GM03348 (cell line): Measurements from ENCODE around the gene FBN3.
A peak's percentile ranks its signal among the peaks of the same experiment; 100 is the strongest.
"Not testable (repeated sequence)": the region's sequence is repeated elsewhere in the genome, so short reads cannot be mapped to it uniquely, and the experiment has no call there.

Experiments
- DNase-seq: peaks from one replicate; pipeline ENCODE4 v3.0.0; 2012; ENCODE audit warnings: low spot score

FBN3 gene

DNA sequence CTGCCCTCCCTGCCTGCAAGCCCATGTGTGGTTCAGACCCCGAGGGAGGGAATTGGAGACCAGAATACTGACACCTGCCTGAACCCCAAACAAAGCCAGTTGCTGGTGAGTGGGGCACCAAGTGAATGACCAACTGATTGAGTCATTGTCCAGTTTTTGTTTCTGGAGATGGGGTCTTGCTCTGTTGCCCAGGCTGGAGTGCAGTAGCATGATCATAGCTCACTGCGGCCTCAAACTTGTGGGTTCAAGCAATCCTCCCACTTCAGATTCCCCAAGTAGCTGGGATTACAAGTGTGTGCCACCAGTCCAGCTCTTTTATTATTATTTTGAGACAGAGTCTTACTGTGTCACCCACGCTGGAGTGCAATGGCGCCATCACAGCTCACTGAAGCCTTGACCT is 92.9 kb downstream of the FBN3 start:
- no peak for DNase-seq

DNA sequence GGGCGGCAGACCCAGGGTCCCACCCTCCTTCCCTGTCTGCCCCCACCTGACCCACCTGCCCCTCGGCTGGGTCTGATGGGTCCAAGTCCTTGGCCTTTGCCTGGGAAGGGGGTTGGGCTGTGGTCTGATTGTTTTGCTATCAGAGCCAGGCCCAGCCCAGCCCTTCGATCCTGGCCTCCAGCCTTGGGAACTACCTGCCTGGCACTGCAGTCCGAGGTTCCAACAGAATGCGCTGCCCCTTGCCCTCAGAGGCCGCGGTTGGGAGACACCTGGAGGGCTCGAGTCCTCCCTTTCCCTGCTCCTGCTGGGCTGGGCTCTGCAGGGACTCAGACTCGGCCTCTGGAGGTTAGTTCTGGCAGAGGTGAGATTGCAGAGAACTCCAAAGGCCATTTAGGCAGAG is 95.2 kb downstream of the FBN3 start:
- DNase-seq: no peak

- DNase-seq: no peak
Observed at GRCh38 chr19:8052464-8052859, 96.9 kb downstream of the FBN3 start, which contains the start of gene CCL25. Gene CCL25, plus strand, starts transcription at chr19:8052760. Its CDS starts 290 bp downstream, at chr19:8053050.

- DNase-seq: peak; percentile 45
Observed at GRCh38 chr19:8050274-8051096, 98.9 kb downstream of the FBN3 start.

DNA sequence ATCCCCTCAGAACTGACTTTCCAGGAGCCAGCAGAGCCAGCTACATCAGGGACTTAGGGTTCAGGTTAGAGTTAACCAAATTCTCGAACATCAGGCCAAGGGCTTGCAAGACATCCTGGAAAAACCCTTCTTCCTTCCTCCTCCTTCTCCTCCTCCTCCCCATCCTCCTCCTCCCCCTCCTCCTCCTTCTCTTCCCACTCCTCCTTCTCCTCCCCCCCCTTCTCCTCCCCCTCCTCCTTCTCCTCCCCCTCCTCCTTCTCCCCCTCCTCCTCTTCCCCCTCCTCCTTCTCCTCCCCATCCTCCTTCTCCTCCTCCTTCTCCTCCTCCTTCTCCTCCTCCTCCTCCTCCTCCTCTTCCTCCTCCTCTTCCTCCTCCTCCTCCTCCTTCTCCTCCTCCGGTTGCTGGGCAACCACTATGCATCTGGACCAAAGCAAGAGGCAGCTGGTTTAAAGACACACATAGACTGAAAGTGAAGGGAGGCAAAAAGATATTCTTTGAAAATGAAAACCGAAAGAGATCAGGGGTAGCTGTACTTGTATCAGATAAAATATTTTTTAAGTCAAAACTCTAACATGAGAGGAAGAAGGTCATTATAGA is 102.7 kb downstream of the FBN3 start:
- no peak for DNase-seq

- no peak for DNase-seq
Observed at GRCh38 chr19:8045872-8046568, 103.4 kb downstream of the FBN3 start.

DNA sequence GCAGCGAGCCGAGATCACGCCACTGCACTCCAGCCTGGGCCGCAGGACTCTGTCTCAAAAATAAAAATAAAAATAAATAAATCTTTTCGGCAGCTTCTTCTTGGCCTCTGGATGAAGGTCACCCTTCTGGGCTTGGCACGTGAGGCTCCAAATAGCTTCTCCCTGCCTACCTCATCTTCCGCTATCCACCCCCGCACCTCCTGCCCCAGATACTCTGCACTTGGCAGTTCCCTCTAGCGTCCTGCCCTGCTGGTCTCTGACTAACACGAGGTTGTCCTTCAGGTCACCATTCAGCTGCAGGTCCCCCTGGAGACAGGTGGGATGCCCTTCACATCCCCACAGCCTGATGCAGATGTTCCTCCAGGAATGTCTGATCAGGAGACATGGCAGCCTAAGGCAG is 105.4 kb downstream of the FBN3 start:
- no peak for DNase-seq

DNA sequence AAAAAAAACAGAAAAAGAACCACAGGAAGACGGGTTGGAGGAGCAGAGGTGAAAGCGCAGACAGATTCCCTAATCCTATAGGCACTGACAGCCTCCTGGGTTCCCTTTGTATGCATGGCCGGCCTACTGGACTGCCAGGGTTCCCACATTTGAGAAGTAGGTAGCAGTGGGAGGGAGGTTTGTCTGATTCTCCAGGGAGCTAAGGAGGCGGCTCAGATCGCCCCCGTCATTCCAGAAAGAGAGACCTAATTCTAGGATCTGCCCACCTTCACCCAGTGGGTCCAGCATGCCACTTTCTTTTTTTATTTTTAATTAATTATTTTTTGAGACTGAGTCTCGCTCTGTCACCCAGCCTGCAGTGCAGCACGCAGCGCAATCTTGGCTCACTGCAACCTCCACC is 106.5 kb downstream of the FBN3 start:
- no peak for DNase-seq

- no peak for DNase-seq
Observed at GRCh38 chr19:8041531-8041931, 107.9 kb downstream of the FBN3 start.

DNA sequence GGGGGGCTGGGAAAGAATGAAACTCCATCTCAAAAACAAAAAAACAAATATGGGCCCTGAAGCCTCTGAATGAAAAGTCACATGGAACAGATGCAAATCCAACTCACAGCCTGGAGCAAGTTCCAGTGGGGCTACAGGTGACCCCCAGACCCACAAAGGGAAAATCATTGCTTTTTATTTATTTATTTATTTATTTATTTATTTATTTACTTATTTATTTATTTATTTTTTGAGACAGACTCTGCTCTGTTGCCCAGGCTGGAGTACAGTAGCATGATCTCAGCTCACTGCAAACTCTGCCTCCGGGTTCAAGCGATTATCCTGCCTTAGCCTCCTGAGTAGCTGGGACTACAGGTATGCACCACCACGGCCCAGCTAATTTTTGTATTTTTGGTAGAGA is 110.2 kb downstream of the FBN3 start:
- no peak for DNase-seq

GRCh38 chr19:8038815-8039214 is 110.6 kb downstream of the FBN3 start:
- no peak for DNase-seq

DNA sequence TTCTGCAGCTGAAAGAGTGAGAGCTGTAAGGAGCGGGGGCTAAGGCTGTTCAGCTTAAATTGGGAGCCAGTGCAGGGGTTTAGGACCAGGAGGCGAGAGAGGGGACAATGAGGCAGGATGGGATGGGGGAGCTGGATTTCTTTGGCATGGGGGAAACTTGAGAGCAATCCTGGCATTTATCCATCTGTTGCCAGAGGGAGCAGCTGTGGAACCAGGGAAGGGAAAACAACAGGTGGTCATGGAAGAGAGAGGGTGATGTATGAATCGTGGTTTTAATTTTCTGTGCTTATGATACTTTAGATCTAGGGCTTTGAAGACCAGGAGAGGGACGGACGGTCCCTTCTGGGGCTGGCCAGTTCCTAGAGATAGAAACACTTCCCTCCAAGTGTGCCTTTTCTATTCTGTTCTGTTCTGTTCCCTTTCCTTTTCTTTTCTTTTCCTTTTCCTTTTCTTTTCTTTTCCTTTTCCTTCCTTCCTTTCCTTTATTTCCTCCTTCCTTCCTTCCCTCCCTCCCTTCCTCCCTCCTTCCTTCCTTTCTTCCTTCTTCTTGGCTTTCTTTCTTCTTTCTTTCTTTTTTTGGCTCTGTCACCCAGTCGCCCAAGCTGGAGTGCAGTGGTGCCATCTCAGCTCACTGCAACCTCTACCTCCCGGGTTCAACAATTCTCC is 112.8 kb downstream of the FBN3 start:
- DNase-seq: no peak

DNA sequence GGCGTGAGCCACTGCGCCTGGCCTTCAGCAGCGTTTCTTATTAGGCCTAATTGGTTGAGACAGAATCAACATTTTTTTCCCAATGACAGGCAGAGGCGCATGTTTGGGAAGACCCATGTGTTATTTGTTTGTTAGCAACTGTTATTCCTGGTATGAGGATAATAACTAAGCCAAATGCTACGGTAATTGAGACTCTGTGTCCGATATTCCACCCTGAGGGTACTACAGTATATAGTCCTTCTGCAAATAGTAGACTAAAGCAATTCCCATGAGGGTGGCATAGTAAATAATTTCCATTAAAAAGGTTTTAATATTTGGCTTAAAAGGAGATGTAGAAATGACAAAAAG is 115.2 kb downstream of the FBN3 start:
- DNase-seq: no peak

GRCh38 chr19:8033287-8034177 is 115.9 kb downstream of the FBN3 start:
- DNase-seq: not testable (repeated sequence)

GRCh38 chr19:8030960-8031359 is 118.4 kb downstream of the FBN3 start:
- DNase-seq: no peak

DNA sequence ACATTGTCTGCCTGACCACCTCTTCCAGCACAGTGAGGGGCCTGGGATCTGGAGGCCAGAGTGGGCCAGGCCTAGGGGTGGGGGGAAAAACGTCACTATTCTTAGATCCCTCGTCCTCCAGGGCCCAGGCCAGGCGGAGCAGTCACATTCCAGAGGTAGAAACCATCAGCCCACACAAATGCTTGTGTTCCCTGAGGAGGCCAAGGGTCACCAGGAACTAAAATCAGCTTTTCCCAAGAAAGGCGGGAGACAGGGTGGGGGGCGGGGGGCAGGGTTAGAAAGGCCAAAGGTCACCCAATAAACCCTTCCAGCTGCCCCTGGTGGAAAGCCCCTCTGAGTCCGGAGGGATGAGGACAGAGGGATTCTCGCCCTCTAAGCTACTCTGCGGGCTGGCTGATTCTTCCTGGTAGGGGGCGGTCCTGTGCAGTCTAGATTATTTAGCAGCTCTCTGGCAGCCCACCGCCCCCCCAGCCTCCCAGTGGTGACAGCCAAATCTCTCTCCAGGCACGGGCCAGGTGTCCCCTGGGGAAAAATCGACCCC is 120.4 kb downstream of the FBN3 start:
- DNase-seq: peak; percentile 57

DNA sequence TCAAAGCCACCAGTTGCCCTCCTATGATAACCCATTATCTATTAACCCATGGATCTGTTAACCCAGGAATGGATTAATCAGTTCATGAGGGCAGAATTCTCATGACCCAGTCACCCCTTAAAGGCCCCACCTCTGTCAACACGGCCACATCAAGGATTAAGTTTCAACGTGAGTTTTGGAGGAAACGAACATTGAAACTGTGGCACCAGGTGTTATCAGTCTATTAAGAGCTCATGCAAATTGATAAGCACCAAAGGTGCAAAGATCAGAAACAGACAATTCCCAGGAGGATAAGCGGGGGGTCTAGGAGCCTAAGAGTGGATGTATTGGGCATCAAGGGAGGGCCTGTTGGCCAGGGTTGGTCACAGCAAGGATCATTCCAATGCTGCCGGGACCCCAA is 124.1 kb downstream of the FBN3 start:
- no peak for DNase-seq

GRCh38 chr19:8024256-8024655 is 125.1 kb downstream of the FBN3 start:
- DNase-seq: not testable (repeated sequence)

DNA sequence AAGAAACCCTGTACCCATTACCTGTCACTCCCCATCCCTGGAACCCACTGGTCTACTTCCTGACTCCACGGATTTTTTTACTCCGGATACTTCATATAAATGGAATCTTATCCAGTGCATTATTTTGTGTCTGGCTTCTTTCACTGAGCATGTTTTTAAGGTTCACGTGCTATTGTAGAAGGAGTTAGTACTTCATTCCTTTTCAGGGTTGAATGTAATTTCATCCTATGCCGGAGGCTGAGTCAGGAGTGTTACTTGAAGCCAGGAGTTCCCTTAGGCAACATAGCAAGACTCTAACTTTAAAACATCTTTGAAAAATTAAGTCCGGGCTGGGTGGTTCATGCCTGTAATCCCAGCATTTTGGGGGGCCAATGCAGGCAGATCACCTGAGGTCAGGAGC is 126.0 kb downstream of the FBN3 start:
- no peak for DNase-seq

DNA sequence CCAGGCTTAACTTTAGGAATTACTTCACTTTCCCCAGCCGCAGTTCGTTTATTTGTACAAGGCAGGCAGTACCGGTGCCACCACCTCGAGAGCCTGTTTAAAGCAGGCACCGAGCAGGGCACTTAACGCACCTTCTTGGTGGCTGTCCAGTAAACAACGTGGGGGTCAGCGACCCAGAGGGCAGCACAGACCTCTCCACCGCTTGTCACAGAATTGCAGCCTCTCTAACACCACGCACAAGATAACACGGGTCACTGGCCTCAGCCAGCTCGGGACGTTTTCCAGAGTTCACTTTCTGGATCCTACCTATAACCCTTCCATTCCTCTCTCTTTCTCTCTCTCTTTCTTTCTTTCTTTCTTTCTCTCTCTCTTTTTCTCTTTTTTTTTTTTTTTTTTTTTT is 127.1 kb downstream of the FBN3 start:
- no peak for DNase-seq

DNA sequence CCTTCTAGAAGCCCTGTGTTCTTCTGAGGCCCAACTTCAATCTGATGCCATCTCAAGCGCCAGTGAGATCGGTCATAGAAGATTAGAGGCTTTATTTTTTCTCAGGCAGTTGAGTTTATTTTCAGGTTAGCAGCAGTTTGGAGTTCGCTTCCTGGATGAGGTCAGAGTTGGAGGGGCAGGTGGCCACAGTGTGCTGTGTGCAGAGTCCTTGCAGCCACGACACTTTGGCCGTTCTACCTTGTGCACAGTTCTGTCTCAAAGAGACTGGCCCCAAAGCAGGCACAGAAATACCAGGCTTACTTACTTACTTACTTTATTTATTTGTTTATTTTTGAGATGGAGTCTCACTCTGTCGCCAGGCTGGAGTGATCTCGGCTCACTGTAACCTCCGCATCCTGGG is 128.0 kb downstream of the FBN3 start:
- no peak for DNase-seq
